Fibroblast of lung (primary cell): ENCODE data around the gene PPP2R5C. TPM values are rescaled to one million over a fixed set of nuclear protein-coding genes. Genes with fewer than 3 reads are reported as not detected.
A peak's percentile ranks its signal among the peaks of the same experiment; 100 is the strongest.

Experiments
- DNase-seq, 2 donors: peaks; one replicate each; pipeline versions ENCODE4 v3.0.0 to v3.0.0-alpha.2; 2010; ENCODE audit warnings: low read depth in 2 of 2
- H2AFZ ChIP-seq: 2 replicates; pipeline ENCODE4 v1.5.1; 2012; ENCODE audit warnings: low read length, control low read depth, inconsistent platforms
- H3K27ac ChIP-seq: 2 replicates; pipeline ENCODE4 v1.5.1; 2011; ENCODE audit warnings: low read length, control low read depth; ENCODE audit not compliant: insufficient read depth
- H3K27me3 ChIP-seq: 2 replicates; pipeline ENCODE4 v1.5.1; 2011; ENCODE audit warnings: mild to moderate bottlenecking, low read length; ENCODE audit not compliant: control insufficient read depth, insufficient read depth
- H3K36me3 ChIP-seq: 2 replicates; pipeline ENCODE4 v1.5.1; 2011; ENCODE audit warnings: low read length; ENCODE audit not compliant: control insufficient read depth, insufficient read depth
- H3K4me1 ChIP-seq: 2 replicates; pipeline ENCODE4 v1.5.1; 2011; ENCODE audit warnings: low read length; ENCODE audit not compliant: control insufficient read depth, insufficient read depth; ENCODE audit errors: extremely low read depth
- H3K4me2 ChIP-seq: 2 replicates; pipeline ENCODE4 v1.5.1; 2011; ENCODE audit warnings: low read length, control low read depth; ENCODE audit not compliant: insufficient read depth; ENCODE audit errors: extremely low read depth
- H3K4me3 ChIP-seq, 4 experiments: fragments of 200-600 bp in 1 of 4; sonication (generic) in 1 of 4; replicated peaks in 1 of 4; 2 replicates each; pipeline ENCODE4 v1.5.1; 2011 to 2016; ENCODE audit warnings: low read length in 4 of 4, low read depth in 3 of 4, mild to moderate bottlenecking in 3 of 4, control low read depth in 2 of 4, inconsistent platforms in 1 of 4, mixed read lengths in 1 of 4; ENCODE audit not compliant: insufficient read depth in 1 of 4; ENCODE audit errors: control extremely low read depth in 1 of 4
- H3K79me2 ChIP-seq: 2 replicates; pipeline ENCODE4 v1.5.1; 2012; ENCODE audit warnings: mild to moderate bottlenecking, low read length, inconsistent platforms; ENCODE audit not compliant: control insufficient read depth, insufficient read depth
- H3K9ac ChIP-seq: 2 replicates; pipeline ENCODE4 v1.5.1; 2011; ENCODE audit warnings: mild to moderate bottlenecking, low read length, control low read depth; ENCODE audit not compliant: insufficient read depth
- H3K9me3 ChIP-seq: 2 replicates; pipeline ENCODE4 v1.5.1; 2012; ENCODE audit warnings: low read depth, low read length; ENCODE audit not compliant: control insufficient read depth, insufficient read depth
- H4K20me1 ChIP-seq: 2 replicates; pipeline ENCODE4 v1.5.1; 2011; ENCODE audit warnings: low read length; ENCODE audit not compliant: control insufficient read depth, insufficient read depth; ENCODE audit errors: extremely low read depth
- EZH2 ChIP-seq: IDR thresholded peaks from 2 replicates; pipeline ENCODE4 v1.5.1; 2012; ENCODE audit warnings: low read length, control low read depth, mild to moderate bottlenecking; ENCODE audit errors: missing control alignments
- polyA plus RNA-seq, 2 donors: library from polyadenylated mRNA; depleted of rRNA in 1 of 2; stranded (reverse) in 1 of 2; unstranded in 1 of 2; fragments of >200 nt; gene quantifications; 2 replicates each; pipeline ENCODE4 v1.2.1, GENCODE V29; 2011 to 2012; ENCODE audit warnings: missing spikeins in 1 of 2
- total RNA-seq: library from RNA; depleted of rRNA; stranded (reverse); fragments of >200 nt; gene quantifications from 2 replicates; pipeline ENCODE4 v1.2.1, GENCODE V29; 2014
- TF ChIP-seq, protein P1 (sequence below), 2 donors: IDR thresholded peaks in 1 of 2; conservative IDR thresholded peaks in 1 of 2; 1 replicate in 1 of 2; 2 replicates in 1 of 2; pipeline ENCODE4 v1.5.1; 2011 to 2012; ENCODE audit warnings: low read length in 2 of 2, control low read depth in 1 of 2, inconsistent platforms in 1 of 2, low read depth in 1 of 2, mild to moderate bottlenecking in 1 of 2

The PPP2R5C gene
- total and polyA plus RNA-seq, 2 donors (not counting 1 experiment from before 2014, with no cell fraction given) = 86.0 to 116 TPM

DNA sequence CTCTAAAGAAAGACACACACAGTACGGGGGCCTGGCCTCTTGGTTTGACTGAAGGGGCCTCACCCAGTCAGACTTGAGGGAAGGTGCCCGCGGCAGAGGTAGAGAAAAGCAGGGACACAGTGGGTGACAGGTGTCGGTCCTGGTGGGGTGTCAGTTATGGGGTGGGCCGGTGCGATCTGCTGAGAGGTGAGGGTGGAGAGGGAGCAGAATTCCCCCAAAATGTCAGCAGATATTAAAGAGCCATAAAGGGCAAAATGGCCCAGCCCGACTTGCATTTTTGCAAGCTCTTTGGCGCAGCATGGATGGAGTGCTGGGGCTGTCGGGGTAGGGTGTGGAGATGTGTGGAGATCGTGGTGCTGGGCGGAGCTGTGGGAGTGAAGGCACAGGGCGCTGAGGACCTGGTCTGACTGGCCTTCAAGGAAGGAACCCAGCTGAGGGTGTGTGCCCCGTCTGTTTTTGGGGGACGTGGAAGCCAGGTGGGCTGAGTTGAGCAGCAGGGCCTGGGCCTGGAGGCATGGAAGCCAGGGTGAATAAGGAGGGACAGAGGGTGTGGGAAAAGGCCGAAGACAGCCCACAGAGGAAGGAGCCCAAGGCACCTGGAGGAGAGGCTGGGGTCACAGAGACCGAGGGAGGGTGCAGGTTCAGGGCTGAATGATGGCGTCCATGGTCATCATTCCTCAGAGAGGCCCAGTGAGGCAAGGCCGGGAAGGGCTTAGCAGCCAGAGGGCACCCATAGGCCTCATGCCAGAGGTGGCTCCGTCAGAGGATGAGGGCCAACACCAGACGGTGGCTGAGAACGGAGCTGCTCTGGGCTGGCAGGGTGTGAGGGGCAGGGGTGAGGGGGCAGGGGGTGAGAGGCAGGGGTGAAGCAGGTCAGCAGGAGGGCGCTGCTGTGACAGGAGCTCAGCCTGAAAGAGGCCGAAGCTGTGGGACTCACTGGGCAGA, 154.6 kb downstream of the PPP2R5C start:
- Histone ChIP-seq H3K36me3 (peaks cover 2% of the 10 kb centered on the region), H2AFZ (no peak overlapping the region), H3K27ac (no peak overlapping the region), H3K79me2 (no peaks in the 10 kb centered on the region), H3K9ac (no peak overlapping the region), H3K4me1 (no peaks in the 10 kb centered on the region), H3K4me2 (no peak overlapping the region), H3K27me3 (no peaks in the 10 kb centered on the region), H3K4me3 (no peak overlapping the region), H3K9me3 (no peaks in the 10 kb centered on the region), H4K20me1 (no peaks in the 10 kb centered on the region)
- no peak for DNase-seq
- TF ChIP-seq, protein P1, sequence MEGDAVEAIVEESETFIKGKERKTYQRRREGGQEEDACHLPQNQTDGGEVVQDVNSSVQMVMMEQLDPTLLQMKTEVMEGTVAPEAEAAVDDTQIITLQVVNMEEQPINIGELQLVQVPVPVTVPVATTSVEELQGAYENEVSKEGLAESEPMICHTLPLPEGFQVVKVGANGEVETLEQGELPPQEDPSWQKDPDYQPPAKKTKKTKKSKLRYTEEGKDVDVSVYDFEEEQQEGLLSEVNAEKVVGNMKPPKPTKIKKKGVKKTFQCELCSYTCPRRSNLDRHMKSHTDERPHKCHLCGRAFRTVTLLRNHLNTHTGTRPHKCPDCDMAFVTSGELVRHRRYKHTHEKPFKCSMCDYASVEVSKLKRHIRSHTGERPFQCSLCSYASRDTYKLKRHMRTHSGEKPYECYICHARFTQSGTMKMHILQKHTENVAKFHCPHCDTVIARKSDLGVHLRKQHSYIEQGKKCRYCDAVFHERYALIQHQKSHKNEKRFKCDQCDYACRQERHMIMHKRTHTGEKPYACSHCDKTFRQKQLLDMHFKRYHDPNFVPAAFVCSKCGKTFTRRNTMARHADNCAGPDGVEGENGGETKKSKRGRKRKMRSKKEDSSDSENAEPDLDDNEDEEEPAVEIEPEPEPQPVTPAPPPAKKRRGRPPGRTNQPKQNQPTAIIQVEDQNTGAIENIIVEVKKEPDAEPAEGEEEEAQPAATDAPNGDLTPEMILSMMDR (conservative IDR thresholded peaks at IDR 0.05 in 1 of 2, IDR thresholded peaks at IDR 0.05 in 1 of 2; ENCODE audit: low read depth in 1 of 2, low read length in 2 of 2) = no peak
- TF ChIP-seq EZH2 = no peak

DNA sequence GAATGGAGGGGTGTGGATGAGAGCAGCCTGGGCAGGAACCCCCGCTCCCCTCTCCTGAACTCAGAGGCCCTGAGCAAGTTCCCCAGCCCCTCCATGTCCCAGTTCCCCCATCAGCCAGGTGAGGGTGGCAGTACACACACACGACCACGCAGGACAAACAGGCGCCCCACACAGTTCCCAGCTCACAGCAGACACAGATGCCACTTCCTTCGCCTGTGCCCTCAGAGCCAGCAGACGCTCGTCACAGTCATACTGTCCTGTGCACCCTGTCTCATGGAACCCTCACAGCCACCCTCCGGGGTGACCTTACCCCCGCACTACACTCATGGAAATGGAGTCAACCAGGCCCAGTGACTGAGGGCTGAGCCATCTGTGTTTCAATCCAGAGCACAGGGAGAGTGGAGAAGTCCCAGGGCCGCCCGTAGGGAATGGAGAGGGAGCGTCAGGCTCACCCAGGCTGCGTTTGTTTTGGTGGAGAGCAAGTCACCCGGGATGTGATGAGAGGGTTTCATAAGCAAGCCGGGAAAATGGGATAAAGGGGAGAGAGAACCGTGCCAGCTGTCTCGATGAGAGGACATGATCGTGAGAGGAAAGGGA, 155.4 kb downstream of the PPP2R5C start:
- Histone ChIP-seq H3K4me2 (no peak overlapping the region), H3K36me3 (no peaks in the 10 kb centered on the region), H3K9me3 (no peaks in the 10 kb centered on the region), H3K27me3 (no peaks in the 10 kb centered on the region), H3K4me3 (no peak overlapping the region), H2AFZ (no peak overlapping the region), H3K27ac (no peak overlapping the region), H3K4me1 (no peaks in the 10 kb centered on the region), H3K79me2 (no peaks in the 10 kb centered on the region), H4K20me1 (no peaks in the 10 kb centered on the region), H3K9ac (no peak overlapping the region)
- peak in 1 of 2 donors; percentile 73 for DNase-seq
- TF ChIP-seq, protein P1 (conservative IDR thresholded peaks at IDR 0.05 in 1 of 2, IDR thresholded peaks at IDR 0.05 in 1 of 2; ENCODE audit: low read depth in 1 of 2, low read length in 2 of 2) = no peak
- TF ChIP-seq EZH2 = no peak

DNA sequence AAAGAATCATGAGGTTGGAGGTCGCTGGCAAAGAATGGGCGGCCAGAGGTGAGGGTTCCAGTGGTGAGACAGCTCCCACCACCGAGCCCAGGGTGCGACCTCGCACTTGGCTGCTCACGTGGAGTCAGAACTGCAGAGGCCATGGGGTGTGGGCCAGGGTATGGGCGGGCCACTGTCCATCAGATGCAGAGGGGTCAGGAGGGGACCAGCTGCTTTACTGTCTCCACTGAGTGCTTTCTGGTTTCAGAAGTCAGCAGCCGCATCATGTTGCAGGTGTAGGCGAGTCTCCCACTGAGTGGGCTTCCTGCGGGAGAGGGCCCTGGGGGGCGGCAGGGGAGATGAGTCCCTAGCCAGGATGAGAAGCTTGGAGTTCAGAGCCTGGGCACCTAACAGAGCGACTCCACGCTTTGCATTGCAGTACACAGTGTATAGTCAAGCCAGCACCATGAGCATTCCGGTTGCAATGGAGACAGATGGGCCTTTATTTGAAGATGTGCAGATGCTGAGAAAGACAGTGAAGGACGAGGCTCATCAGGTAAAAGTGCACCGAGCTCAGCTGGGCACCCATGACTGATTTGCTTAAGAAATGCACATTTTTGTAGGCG, 156.0 kb downstream of the PPP2R5C start:
- H3K4me1 ChIP-seq = no peaks in the 10 kb centered on the region
- H2AFZ ChIP-seq = no peak overlapping the region
- no peak overlapping the region for H3K9ac ChIP-seq
- no peak for DNase-seq
- H3K79me2 ChIP-seq = no peaks in the 10 kb centered on the region
- H3K27me3 ChIP-seq = no peaks in the 10 kb centered on the region
- H3K9me3 ChIP-seq = no peaks in the 10 kb centered on the region
- no peak overlapping the region for H3K4me2 ChIP-seq
- no peak overlapping the region for H3K27ac ChIP-seq
- H3K36me3 ChIP-seq = no peaks in the 10 kb centered on the region
- no peaks in the 10 kb centered on the region for H4K20me1 ChIP-seq
- TF ChIP-seq, protein P1 (conservative IDR thresholded peaks at IDR 0.05 in 1 of 2, IDR thresholded peaks at IDR 0.05 in 1 of 2; ENCODE audit: low read depth in 1 of 2, low read length in 2 of 2) = no peak
- TF ChIP-seq EZH2 = no peak
- H3K4me3 ChIP-seq = peak overlapping the region in 1 of 4 experiments; percentile 8
